Mucosa of descending colon (tissue), 3 donors: ENCODE data around the gene ATRNL1. TPM values are rescaled to one million over a fixed set of nuclear protein-coding genes. Genes with fewer than 3 reads are reported as not detected.

ENCODE experiments used
- ATAC-seq: fragments of 200-7000 bp; cut with Tn5 transposase; one replicate; pipeline ENCODE4 v1.9.1; 2020; ENCODE audit warnings: mild to moderate bottlenecking, moderate library complexity
- DNase-seq, 3 donors: peaks; one replicate each; pipeline ENCODE4 v3.0.0-alpha.2; 2020
- H3K36me3 ChIP-seq: fragments of 200-600 bp; one replicate; pipeline ENCODE4 v1.8.0; 2021; ENCODE audit warnings: low read depth, mild to moderate bottlenecking
- H3K4me1 ChIP-seq: fragments of 200-600 bp; one replicate; pipeline ENCODE4 v1.8.0; 2021; ENCODE audit warnings: low read depth, mild to moderate bottlenecking
- H3K4me3 ChIP-seq: fragments of 200-600 bp; one replicate; pipeline ENCODE4 v1.8.0; 2021; ENCODE audit warnings: mild to moderate bottlenecking
- H3K9me3 ChIP-seq: fragments of 200-600 bp; one replicate; pipeline ENCODE4 v1.8.0; 2021; ENCODE audit warnings: mild to moderate bottlenecking
- CTCF ChIP-seq: fragments of 200-600 bp; IDR thresholded peaks from one replicate; pipeline ENCODE4 v1.8.0; 2022; ENCODE audit warnings: antibody characterized with exemption, mild to moderate bottlenecking
- intact Hi-C, 2 donors: fragments of 100-400 bp; cut with DNase I in 1 of 2; cut with micrococcal nuclease in 1 of 2; formaldehyde crosslinking; loops; one replicate each; pipeline versions ENCODE4 v1.11.0 to v1.11.1; 2022; cut with DNase I, micrococcal nuclease
- total RNA-seq, 3 donors: library from RNA; stranded (reverse); fragmentation: NEBNext Ultra II Directional in 2 of 3; extraction: Animal tissue kit (Norgen Biotek cat#: 25700) in 2 of 3; gene quantifications; one replicate each; pipeline versions ENCODE4 v1.2.1 to v1.2.4, GENCODE V29; 2021 to 2023
- donor health status: DM: no; HTN: no; CAD: no; lungs with moderate emphysema.
- donor health status: DM: no; HTN: no; CAD: no.
- donor health status: DM: no; HTN: yes; CAD: no.

ATRNL1 gene
- total RNA-seq, 3 donors from 2014 or later = 0.58 to 61.7 (median 1.8) TPM

DNA sequence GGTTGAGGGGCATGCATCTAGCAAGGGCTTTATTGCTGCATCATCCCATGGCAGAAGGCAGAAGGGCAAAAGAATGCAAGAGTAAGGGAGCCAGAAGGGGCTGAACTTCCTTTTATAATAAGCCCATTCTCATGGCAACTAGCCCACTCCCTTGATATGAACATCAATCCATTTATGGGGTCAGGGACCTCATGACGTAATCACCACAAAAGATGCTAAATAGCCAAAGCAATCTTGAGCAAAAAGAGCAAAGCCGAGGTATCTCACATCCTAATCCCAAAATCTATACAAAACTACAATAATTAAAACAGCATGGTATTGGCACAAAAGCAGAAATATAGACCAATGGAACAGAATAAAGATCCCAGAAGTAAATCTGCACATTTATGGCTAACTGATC lies 499.9 kb downstream of the ATRNL1 start:
- DNase-seq = no peak
- ATAC-seq = no peak
- TF ChIP-seq CTCF = no peak
- H3K4me3 ChIP-seq = no peak overlapping the region
- peaks cover 5% of the 10 kb centered on the region for H3K9me3 ChIP-seq
- intact Hi-C loops = no loop called here
- no peaks in the 10 kb centered on the region for H3K4me1 ChIP-seq
- H3K36me3 ChIP-seq = no peaks in the 10 kb centered on the region

DNA sequence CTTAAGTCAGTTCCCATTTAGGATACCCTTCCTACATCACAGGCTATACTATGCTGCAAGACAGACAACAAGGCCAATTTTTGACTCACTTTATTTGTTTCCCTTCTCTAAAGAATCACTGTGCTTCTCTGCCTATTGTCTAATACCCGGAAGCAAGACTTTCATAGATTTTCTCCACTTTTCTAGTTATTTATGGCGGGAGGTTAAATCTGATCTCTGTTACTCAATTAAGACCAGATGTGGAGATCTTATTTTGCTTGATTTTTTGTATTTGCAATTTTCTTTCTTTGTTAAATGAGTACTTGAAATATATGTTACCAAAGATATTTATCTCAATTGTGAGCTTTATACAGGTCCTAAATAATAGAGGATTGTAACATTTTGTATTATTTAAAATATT lies 511.5 kb downstream of the ATRNL1 start:
- Histone ChIP-seq H3K4me1 (no peaks in the 10 kb centered on the region), H3K4me3 (no peak overlapping the region), H3K36me3 (no peaks in the 10 kb centered on the region), H3K9me3 (no peaks in the 10 kb centered on the region)
- TF ChIP-seq CTCF = no peak
- ATAC-seq (no peak), DNase-seq (no peak)
- intact Hi-C loops = no loop called here

- no peak for DNase-seq
- H3K4me1 ChIP-seq = no peaks in the 10 kb centered on the region
- TF ChIP-seq CTCF = no peak
- ATAC-seq = no peak
- no peak overlapping the region for H3K4me3 ChIP-seq
- intact Hi-C loops = no loop called here
- no peaks in the 10 kb centered on the region for H3K9me3 ChIP-seq
- H3K36me3 ChIP-seq = no peaks in the 10 kb centered on the region
Measured at GRCh38 chr10:115606086-115606485, 512.9 kb downstream of the ATRNL1 start.

- TF ChIP-seq CTCF = no peak
- H3K9me3 ChIP-seq = no peaks in the 10 kb centered on the region
- H3K4me1 ChIP-seq = no peaks in the 10 kb centered on the region
- no peak overlapping the region for H3K4me3 ChIP-seq
- no peaks in the 10 kb centered on the region for H3K36me3 ChIP-seq
- no peak for DNase-seq
- no peak for ATAC-seq
- intact Hi-C loops = no loop called here
Measured at GRCh38 chr10:115606741-115607140, 513.6 kb downstream of the ATRNL1 start.

DNA sequence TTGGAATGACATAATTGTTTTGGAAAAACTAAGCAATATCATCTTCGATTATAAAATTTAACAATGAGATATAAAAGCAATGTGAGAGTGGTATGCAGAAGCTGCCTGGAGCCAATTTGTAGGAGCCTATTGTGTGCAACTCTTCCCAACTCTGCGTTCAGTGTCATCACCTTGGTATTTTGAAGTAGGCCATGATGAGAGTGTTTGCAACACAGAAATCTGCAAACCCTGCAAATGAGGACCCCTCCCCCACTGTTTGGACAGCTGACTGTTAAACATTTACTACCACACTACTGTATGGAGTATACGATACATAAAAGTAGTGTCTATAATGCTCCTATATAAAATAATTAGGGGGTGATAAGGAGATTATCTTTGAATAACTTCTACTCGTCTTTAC lies 531.3 kb downstream of the ATRNL1 start:
- intact Hi-C loops = no loop called here
- Histone ChIP-seq H3K4me1 (no peaks in the 10 kb centered on the region), H3K36me3 (no peaks in the 10 kb centered on the region), H3K4me3 (no peak overlapping the region), H3K9me3 (no peaks in the 10 kb centered on the region)
- TF ChIP-seq CTCF = no peak
- DNase-seq (no peak), ATAC-seq (no peak)

- ATAC-seq (no peak), DNase-seq (no peak)
- Histone ChIP-seq H3K4me3 (no peak overlapping the region), H3K36me3 (no peaks in the 10 kb centered on the region), H3K4me1 (no peaks in the 10 kb centered on the region), H3K9me3 (no peaks in the 10 kb centered on the region)
- TF ChIP-seq CTCF = no peak
- intact Hi-C loops = no loop called here
Measured at GRCh38 chr10:115628616-115629015, 535.5 kb downstream of the ATRNL1 start.
